T follicular helper cell (primary cell): ENCODE results near the gene CAPN6.

Experiments
- DNase-seq: peaks from one replicate; pipeline ENCODE4 v3.0.0-alpha.2; 2020; ENCODE audit warnings: low read depth

Gene CAPN6

DNA sequence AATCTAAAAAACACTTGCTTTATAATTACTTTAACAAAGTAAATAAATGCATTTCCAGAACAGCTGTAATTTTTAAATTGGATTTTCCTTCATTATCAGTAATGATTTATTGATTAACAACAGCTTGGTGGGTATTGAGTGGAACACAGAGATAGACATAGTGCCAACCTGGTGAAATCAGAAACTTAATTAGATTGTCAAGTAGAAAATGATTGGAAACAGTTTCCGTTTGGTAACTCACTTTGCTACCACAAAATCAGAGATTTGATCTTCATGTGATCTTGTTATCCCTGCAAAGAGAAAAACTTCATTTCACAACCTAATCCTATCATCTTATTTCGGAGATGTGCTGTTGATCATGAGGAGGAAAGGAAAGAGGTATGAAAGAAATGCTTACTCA lies 70.8 kb downstream of the CAPN6 start:
- DNase-seq: no peak
